HG03097 (cell line): ENCODE data around the gene TEX14.
"Not testable (repeated sequence)": the region's sequence is repeated elsewhere in the genome, so short reads cannot be mapped to it uniquely, and the experiment has no call there.

ENCODE experiments used
- ATAC-seq: cut with Tn5 transposase; IDR thresholded peaks from one replicate; pipeline ENCODE4 v1.9.1; 2021; ENCODE audit not compliant: unreplicated experiment, low FRiP score

Gene TEX14

GRCh38 chr17:58614859-58615459 lies 76.9 kb downstream of the TEX14 start:
- no peak for ATAC-seq

DNA sequence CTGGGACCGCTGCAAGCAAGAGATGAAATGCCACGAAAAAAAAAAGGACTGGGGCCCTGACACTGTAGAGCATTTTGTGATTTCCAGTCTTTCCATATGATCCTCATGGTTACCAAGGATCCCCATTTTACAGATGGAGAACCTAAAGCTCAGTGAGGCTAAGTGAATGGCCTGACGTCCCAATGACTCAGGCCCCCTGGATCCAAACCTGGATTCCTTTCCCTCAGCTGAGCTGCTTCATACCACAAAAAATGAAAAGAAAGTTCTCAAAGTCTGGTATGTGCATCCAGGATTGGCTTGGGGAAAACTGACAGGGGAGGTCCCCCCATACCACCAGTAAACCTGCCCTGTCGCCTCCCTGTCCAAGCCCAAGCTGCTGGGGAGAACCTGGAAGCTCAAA lies 80.5 kb downstream of the TEX14 start:
- no peak for ATAC-seq

GRCh38 chr17:58606934-58607333 lies 84.9 kb downstream of the TEX14 start:
- no peak for ATAC-seq

- no peak for ATAC-seq
These were observed 85.9 kb downstream of the TEX14 start for GRCh38 chr17:58605986-58606385.

GRCh38 chr17:58605470-58605869 lies 86.4 kb downstream of the TEX14 start:
- no peak for ATAC-seq

DNA sequence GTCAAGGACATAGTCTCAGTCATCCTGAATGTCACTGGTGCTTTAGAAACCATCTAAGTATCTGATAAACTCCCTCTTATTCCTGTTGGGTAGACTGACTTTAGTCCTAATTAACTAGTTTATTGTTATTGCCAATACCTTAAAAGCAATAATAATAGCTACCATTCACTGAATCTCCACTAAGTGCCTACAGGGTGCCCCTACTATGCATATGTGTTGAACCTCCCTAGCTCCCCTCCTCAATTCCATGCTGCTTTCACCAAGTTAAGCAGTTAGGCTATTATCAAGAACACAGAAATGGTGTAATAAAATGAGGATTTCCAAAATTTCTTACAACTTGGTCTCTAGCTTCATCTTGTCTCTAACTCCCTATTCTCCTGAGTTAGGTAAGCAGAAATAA lies 89.9 kb downstream of the TEX14 start:
- no peak for ATAC-seq

- no peak for ATAC-seq
These were observed 94.5 kb downstream of the TEX14 start for GRCh38 chr17:58597371-58597770.

- ATAC-seq = no peak
These were observed 96.6 kb downstream of the TEX14 start for GRCh38 chr17:58595194-58595792.

GRCh38 chr17:58593123-58593522 lies 98.7 kb downstream of the TEX14 start:
- ATAC-seq = no peak

GRCh38 chr17:58591455-58591854 lies 100.4 kb downstream of the TEX14 start:
- no peak for ATAC-seq

DNA sequence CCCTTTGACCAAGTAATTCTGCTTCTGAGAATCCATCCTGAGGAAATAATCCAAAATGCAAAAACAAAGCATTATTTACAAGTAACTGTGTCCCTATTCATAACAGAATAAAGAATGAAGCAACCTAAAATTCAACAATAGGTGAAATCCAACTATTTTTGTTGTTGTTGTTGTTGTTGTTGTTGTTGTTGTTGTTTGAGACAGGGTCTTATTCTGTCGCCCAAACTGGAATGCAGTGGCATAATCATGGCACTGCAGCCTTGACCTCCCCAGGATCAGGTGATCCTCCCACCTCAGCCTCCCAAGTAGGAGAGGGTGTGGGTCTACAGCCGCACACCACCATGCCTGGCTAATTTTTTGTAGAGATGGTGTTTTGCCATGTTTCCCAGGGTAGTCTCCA lies 101.5 kb downstream of the TEX14 start:
- no peak for ATAC-seq

- no peak for ATAC-seq
These were observed 104.1 kb downstream of the TEX14 start for GRCh38 chr17:58587713-58588117.

GRCh38 chr17:58586009-58586644 lies 105.7 kb downstream of the TEX14 start:
- no peak for ATAC-seq

DNA sequence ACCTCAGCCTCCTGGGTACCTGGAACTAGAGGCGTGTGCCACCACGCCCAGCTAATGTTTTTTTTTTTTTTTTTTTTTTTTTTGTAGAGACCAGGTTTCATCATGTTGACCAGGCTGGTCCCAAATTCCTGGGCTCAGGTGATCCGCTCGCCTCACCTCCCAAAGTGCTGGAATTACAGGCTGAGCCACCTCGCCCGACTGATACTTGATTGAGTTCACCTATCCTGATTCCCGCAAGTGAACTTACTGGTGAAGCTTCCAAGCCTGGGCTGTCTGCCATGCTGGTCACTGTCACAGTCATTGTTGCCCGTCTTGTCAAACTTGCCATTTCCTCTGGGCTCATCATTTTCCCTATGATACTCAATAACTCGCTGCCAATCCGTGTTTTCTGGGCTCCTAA lies 106.3 kb downstream of the TEX14 start:
- ATAC-seq = no peak

DNA sequence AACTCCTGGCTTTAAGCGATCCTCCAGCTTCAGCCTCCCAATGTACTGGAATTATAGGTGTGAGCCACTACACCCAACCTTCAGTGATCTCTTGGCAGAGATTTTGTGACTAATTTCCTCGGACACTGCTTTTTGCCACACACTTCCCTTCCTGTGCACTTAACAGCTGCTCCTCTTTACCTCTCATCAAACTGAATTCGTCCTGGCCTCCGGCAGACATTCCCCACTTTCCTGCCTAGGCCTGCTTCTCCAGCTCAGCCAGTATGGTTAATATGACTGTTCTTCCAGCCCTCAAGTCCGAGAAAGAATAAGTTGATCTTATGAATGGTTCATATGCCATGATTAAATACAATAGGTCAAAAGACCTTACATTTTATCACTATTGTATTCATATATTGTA lies 108.4 kb downstream of the TEX14 start:
- no peak for ATAC-seq

GRCh38 chr17:58582718-58583117 lies 109.1 kb downstream of the TEX14 start:
- ATAC-seq = not testable (repeated sequence)

DNA sequence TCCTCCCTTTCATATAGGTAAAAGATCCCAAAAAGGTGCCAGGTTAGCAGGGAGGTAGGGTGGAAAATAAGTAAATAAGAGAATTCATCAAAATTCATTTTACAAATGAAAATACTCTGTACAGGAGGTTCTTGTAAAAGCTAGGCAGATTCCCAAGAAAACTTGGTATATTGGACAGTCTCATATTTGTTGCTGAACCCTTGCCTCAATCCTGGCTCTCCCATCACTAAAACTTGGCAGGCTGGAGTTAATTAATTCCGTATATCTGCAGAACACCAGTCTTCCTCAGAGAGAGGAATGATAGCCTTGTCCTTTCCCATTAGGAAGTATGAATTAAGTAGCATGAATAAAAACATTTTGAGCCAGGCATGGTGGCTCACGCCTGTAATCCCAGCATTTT lies 111.2 kb downstream of the TEX14 start:
- ATAC-seq = no peak

DNA sequence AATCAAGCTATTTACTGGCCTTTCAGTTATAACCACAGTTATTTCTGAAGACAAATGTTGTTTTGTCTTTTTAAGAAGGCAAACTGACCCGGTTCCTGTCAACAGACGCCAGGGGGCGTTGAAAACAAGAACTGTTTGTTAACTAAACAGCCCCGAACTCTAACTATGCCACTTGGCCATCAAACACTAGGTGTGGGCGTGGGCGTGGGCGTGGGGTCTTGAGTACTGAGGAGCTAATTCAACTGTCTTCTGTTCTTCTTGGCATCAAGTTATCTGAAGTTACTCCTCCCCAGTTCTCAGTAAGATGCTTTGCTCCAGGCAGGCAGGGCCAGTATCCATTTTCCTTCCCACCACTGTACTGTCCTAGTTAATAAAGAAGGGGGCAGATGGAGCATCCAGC lies 114.1 kb downstream of the TEX14 start:
- no peak for ATAC-seq

DNA sequence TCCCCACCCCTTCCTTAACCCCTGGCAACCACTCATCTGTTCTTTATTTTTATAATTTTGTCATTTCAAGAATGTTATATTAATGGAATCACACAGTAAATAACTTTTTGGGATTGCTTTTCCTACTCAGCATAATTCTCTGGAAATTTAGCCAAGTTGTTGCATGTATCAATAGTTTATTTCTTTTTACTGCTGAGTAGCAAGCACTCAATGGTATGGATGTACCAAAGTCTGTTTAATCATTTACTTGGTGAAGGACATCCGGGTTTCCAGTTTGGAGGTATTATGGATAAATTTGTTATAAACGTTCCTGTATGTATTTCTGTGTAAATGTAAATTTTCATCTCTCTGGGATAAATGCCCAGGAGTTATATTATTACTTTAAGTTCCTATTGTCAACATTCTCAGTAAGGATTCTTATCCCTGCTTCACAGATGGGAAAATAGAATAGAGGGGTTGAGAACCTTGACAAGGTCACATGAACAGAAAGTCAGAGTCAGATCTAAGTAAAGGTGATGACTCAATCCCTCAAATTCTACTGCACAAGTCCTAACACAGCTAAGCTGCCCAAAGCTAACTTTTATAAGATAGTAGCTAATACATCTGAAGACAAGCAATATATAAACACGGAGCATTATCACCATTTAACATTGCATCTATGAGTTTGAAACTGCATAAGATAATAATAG lies 115.0 kb downstream of the TEX14 start:
- ATAC-seq = no peak

GRCh38 chr17:58575511-58575910 lies 116.3 kb downstream of the TEX14 start:
- no peak for ATAC-seq

DNA sequence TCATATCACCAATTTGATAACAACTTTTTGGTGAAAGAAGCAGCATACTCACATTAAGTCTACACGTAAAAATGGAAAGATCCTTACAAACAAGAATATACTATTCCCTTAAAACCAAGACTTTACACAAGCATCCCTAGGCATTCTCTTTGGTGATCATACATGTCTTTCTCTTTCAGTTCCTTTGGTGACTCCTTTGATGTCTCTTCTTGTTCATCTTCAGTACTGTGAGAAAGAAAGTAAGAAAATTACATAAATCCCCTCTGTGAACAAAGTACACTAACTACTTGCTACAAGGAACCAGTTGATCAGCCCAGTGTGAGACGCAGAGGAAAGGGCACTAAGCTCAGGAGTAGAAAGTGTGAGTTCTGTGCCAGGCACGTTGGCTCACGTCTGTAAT lies 117.8 kb downstream of the TEX14 start:
- no peak for ATAC-seq

GRCh38 chr17:58572846-58573245 lies 119.0 kb downstream of the TEX14 start:
- no peak for ATAC-seq
